ENCODE measurements around the gene CATSPER1. TPM values are rescaled to one million over a fixed set of nuclear protein-coding genes. Genes with fewer than 3 reads are reported as not detected.
"Not testable (repeated sequence)": the region's sequence is repeated elsewhere in the genome, so short reads cannot be mapped to it uniquely, and the experiment has no call there.

CATSPER1 gene
- total and polyA plus RNA-seq, 2 experiments from 2014 or later = not detected

DNA sequence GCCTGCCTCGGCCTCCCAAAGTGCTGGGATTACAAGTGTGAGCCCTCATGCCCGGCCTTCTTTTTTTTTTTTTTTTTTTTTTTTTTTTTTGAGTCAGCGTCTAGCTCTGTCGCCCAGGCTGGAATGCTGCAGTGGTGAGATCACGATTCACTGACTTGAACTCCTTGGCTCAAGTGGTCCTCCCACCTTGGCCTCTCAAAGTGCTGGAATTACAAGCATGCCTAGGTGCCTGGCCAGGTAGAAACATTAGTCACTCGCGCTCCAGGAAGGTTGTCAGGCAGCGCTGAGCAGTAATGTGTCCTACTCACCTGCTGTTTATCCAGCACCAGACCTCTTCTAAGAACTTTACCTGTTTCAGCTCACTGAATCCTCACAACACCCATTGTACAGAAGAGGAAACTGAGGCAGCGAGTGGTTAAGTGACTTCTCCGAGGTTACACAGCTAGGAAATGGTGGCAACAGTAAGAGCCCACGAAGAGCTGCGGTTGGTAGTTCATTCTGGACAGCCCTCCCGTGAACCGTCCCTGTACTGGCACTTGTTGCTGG lies 15.0 kb downstream of the CATSPER1 start (continued):
- TF ChIP-seq CREB1 (CRISPR knock-in tag; IDR thresholded peaks at IDR 0.05; ENCODE audit: low read depth) (no peak), ZNF114 (CRISPR knock-in tag; IDR thresholded peaks at IDR 0.05) (no peak), REST (IDR thresholded peaks at IDR 0.05; ENCODE audit: unreplicated experiment) (no peak)

GRCh38 chr11:66010036-66010435 lies 16.2 kb downstream of the CATSPER1 start:
- not testable (repeated sequence) for H3K9me3 Mint-ChIP-seq; H4K20me1 ChIP-seq (replicated peaks; ENCODE audit: insufficient read depth); DNase-seq (ENCODE audit: low spot score); H3K9me2 ChIP-seq (ENCODE audit: insufficient read depth); H3K36me3 ChIP-seq (ENCODE audit: insufficient read depth); H2AFZ ChIP-seq; H3K79me2 ChIP-seq (replicated peaks; ENCODE audit: insufficient read depth); H3K4me3 Mint-ChIP-seq; H3K4me3 ChIP-seq; H3K4me2 ChIP-seq; H3K27ac Mint-ChIP-seq; H3K27ac ChIP-seq (ENCODE audit: low read depth); H3K36me3 Mint-ChIP-seq (ENCODE audit: low read depth); ATAC-seq; H3F3A ChIP-seq (replicated peaks; ENCODE audit: low read depth); H3K4me1 ChIP-seq (ENCODE audit: insufficient read depth)
- H3K27me3 ChIP-seq (ENCODE audit: insufficient read depth) = peaks cover 23% of the 10 kb centered on the region
- H3K27me3 Mint-ChIP-seq (ENCODE audit: insufficient read depth, low read depth, poor library complexity) = peaks cover 16% of the 10 kb centered on the region
- peaks cover 15% of the 10 kb centered on the region; the same call in 2 of the 3 replicates for H3K4me1 Mint-ChIP-seq

DNA sequence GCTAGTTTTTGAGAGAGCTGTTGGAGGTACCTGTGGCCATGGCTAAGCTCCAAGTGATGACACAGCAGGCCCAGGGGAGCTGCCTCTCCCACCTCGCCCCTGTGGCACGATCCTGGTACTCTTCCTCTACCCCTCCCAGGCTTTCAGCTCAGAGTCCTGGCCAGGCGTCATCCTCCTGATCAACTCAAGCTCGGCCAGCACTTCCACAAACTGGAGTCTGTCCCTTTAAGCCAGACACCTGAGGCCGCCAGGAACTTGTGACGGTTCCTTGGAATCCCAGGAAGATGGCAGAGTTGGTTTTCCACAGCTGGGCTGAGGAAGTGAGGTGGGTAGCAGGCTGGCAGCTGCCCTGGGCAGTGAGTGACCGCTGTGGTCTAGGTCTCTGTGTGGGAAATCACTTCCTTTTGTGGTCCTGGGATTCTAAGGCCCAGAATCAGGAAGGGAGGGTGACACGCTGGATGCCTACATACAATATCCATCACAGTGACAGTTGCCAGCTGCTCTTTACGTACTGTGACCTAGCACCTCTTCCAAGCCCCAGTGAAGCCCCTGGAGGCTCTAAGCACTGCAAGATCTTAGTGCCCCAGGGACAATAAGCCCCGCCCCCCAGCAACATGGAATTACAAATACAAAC lies 17.7 kb downstream of the CATSPER1 start:
- no peak for DNase-seq (ENCODE audit: low spot score)
- peaks cover 7% of the 10 kb centered on the region; the same call in 1 of the 2 replicates for H4K20me1 ChIP-seq (replicated peaks; ENCODE audit: insufficient read depth)
- ATAC-seq = no peak
- Mint-ChIP-seq H3K9me3 (no peaks in the 10 kb centered on the region), H3K27ac (no peak overlapping the region), H3K27me3 (ENCODE audit: insufficient read depth, low read depth, poor library complexity) (peaks cover 16% of the 10 kb centered on the region), H3K4me1 (peaks cover 15% of the 10 kb centered on the region), H3K4me3 (no peak overlapping the region), H3K36me3 (ENCODE audit: low read depth) (peaks cover 22% of the 10 kb centered on the region)
- TF ChIP-seq CREB1 (CRISPR knock-in tag; IDR thresholded peaks at IDR 0.05; ENCODE audit: low read depth) = no peak
- no peak for TF ChIP-seq POLR2AphosphoS5 (IDR thresholded peaks at IDR 0.05; ENCODE audit: low read depth)
- H3K4me2 ChIP-seq = no peak overlapping the region
- no peak overlapping the region for H3K4me3 ChIP-seq
- H2AFZ ChIP-seq = no peak overlapping the region; the same call in 1 of the 2 replicates
- H3K36me3 ChIP-seq (ENCODE audit: insufficient read depth) = peaks cover 7% of the 10 kb centered on the region; the same call in 1 of the 2 replicates
- 0 out of 2 replicates have a peak, but pooled peaks cover 15% of the 10 kb centered on the region for H3F3A ChIP-seq (replicated peaks; ENCODE audit: low read depth)
- H3K27ac ChIP-seq (ENCODE audit: low read depth) = no peak overlapping the region
- peaks cover 9% of the 10 kb centered on the region for H3K79me2 ChIP-seq (replicated peaks; ENCODE audit: insufficient read depth)
- H3K9me2 ChIP-seq (ENCODE audit: insufficient read depth) = no peaks in the 10 kb centered on the region
- peaks cover 23% of the 10 kb centered on the region for H3K27me3 ChIP-seq (ENCODE audit: insufficient read depth)
- 0 out of 2 replicates have a peak, but pooled peaks cover 8% of the 10 kb centered on the region for H3K4me1 ChIP-seq (ENCODE audit: insufficient read depth)
